Nephron progenitor cell (in vitro differentiated cells): ENCODE measurements around the gene NAALADL2.
"Not testable (repeated sequence)": the region's sequence is repeated elsewhere in the genome, so short reads cannot be mapped to it uniquely, and the experiment has no call there.

Source experiments
- DNase-seq: peaks from one replicate; pipeline ENCODE4 v3.0.0; 2021
- H3K27ac Mint-ChIP-seq: 2 replicates; pipeline ENCODE4 v1.8.0; 2021; ENCODE audit warnings: mild to moderate bottlenecking, moderate library complexity, mixed read lengths
- H3K27me3 Mint-ChIP-seq: 2 replicates; pipeline ENCODE4 v1.8.0; 2021; ENCODE audit warnings: mild to moderate bottlenecking, low read depth, mixed read lengths; ENCODE audit not compliant: poor library complexity
- H3K36me3 Mint-ChIP-seq: 2 replicates; pipeline ENCODE4 v1.8.0; 2021; ENCODE audit warnings: low read depth, mixed read lengths
- H3K4me1 Mint-ChIP-seq: 2 replicates; pipeline ENCODE4 v1.8.0; 2021; ENCODE audit warnings: mixed read lengths
- H3K4me3 Mint-ChIP-seq: 2 replicates; pipeline ENCODE4 v1.8.0; 2021; ENCODE audit warnings: mild to moderate bottlenecking, moderate library complexity, mixed read lengths
- H3K9me3 Mint-ChIP-seq: 2 replicates; pipeline ENCODE4 v1.8.0; 2021; ENCODE audit warnings: mild to moderate bottlenecking, moderate library complexity, mixed read lengths
- TF ChIP-seq, protein P1 (sequence below): fragments of 200-600 bp; sonication (generic); IDR thresholded peaks from 2 replicates; pipeline ENCODE4 v1.5.0; 2021; ENCODE audit warnings: antibody characterized with exemption

NAALADL2 gene

GRCh38 chr3:175270198-175270837, 411.2 kb downstream of the NAALADL2 start:
- H3K36me3 Mint-ChIP-seq: no peaks in the 10 kb centered on the region
- no peak overlapping the region for H3K27ac Mint-ChIP-seq

GRCh38 chr3:175270866-175271265, 411.7 kb downstream of the NAALADL2 start:
- DNase-seq: no peak
- no peaks in the 10 kb centered on the region for H3K36me3 Mint-ChIP-seq
- H3K4me1 Mint-ChIP-seq: peaks cover 5% of the 10 kb centered on the region
- TF ChIP-seq, protein P1, sequence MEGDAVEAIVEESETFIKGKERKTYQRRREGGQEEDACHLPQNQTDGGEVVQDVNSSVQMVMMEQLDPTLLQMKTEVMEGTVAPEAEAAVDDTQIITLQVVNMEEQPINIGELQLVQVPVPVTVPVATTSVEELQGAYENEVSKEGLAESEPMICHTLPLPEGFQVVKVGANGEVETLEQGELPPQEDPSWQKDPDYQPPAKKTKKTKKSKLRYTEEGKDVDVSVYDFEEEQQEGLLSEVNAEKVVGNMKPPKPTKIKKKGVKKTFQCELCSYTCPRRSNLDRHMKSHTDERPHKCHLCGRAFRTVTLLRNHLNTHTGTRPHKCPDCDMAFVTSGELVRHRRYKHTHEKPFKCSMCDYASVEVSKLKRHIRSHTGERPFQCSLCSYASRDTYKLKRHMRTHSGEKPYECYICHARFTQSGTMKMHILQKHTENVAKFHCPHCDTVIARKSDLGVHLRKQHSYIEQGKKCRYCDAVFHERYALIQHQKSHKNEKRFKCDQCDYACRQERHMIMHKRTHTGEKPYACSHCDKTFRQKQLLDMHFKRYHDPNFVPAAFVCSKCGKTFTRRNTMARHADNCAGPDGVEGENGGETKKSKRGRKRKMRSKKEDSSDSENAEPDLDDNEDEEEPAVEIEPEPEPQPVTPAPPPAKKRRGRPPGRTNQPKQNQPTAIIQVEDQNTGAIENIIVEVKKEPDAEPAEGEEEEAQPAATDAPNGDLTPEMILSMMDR: no peak
- no peak overlapping the region for H3K4me3 Mint-ChIP-seq
- H3K9me3 Mint-ChIP-seq: no peaks in the 10 kb centered on the region
- H3K27ac Mint-ChIP-seq: no peak overlapping the region
- no peaks in the 10 kb centered on the region for H3K27me3 Mint-ChIP-seq

More at GRCh38 chr3:175270198-175270837, 411.2 kb downstream of the NAALADL2 start:
- Mint-ChIP-seq H3K4me3 (no peak overlapping the region), H3K4me1 (peaks cover 5% of the 10 kb centered on the region), H3K9me3 (no peaks in the 10 kb centered on the region), H3K27me3 (no peaks in the 10 kb centered on the region)
- DNase-seq: no peak
- TF ChIP-seq, protein P1: no peak

- not testable (repeated sequence) for H3K4me1 Mint-ChIP-seq, DNase-seq, H3K27me3 Mint-ChIP-seq, H3K27ac Mint-ChIP-seq, H3K9me3 Mint-ChIP-seq, H3K36me3 Mint-ChIP-seq, H3K4me3 Mint-ChIP-seq
Measured at GRCh38 chr3:175271465-175271864, 412.3 kb downstream of the NAALADL2 start.

DNA sequence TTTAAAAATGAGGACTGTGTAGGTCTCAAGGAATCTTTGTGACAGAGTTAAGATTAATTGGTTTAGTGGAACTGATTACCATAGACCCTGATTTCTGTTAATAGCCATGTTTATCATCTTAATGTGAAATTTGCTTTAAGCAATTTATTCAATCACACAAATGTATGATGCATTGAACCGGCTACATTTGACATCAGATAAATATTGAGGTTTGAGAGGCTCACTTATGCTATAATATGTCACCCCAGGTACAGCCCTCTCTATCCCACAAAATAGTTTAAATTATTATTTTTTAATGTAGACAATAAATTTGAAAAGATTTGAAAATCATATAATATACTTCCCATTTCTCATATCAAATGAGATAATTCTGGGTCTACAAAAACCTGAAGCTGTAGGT, 413.3 kb downstream of the NAALADL2 start:
- Mint-ChIP-seq H3K9me3 (no peaks in the 10 kb centered on the region), H3K4me3 (no peak overlapping the region), H3K27me3 (no peaks in the 10 kb centered on the region), H3K27ac (no peak overlapping the region), H3K4me1 (peaks cover 5% of the 10 kb centered on the region), H3K36me3 (no peaks in the 10 kb centered on the region)
- TF ChIP-seq, protein P1: no peak
- DNase-seq: no peak

DNA sequence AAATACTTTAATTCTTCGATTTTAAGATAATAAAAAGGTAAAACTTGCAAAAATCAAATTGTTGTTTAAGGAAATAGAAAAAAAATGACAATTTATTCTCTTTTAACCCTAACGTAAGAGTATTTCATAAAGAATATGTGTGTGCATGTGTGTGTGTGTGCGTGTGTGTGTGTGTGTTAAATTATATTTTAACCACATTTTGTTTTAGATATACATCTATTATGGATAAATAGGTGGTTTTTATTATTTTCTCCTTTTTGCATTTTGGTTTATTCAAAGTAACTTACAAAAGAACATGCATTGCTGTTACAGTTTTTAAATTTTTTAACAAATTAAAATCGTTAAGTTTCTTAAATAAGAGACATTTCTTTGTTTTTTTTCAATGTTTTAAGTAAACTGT, 414.4 kb downstream of the NAALADL2 start:
- H3K9me3 Mint-ChIP-seq: no peaks in the 10 kb centered on the region
- no peak for DNase-seq
- TF ChIP-seq, protein P1: no peak
- H3K4me1 Mint-ChIP-seq: peaks cover 5% of the 10 kb centered on the region
- no peak overlapping the region for H3K4me3 Mint-ChIP-seq
- H3K27me3 Mint-ChIP-seq: no peaks in the 10 kb centered on the region
- no peak overlapping the region for H3K27ac Mint-ChIP-seq
- H3K36me3 Mint-ChIP-seq: no peaks in the 10 kb centered on the region

DNA sequence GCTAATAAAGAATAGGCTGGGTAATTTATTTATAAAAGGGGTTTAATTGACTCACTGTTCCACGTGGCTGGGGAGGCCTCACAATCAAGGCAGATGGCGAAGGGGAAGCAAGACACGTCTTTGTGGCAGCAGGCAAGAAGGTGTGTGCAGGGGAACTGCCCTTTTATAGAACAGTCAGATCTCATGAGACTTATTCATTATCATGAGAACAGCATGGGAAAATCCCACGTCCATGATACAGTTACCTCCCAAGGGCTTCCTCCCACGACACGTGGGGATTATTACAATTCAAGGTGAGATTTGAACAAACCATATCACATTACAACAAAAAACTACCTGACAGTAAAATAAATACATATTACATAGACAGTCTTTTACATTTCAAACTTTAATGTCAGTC, 414.9 kb downstream of the NAALADL2 start:
- no peaks in the 10 kb centered on the region for H3K36me3 Mint-ChIP-seq
- no peak overlapping the region for H3K27ac Mint-ChIP-seq
- H3K27me3 Mint-ChIP-seq: no peaks in the 10 kb centered on the region
- TF ChIP-seq, protein P1: no peak
- DNase-seq: no peak
- no peaks in the 10 kb centered on the region for H3K9me3 Mint-ChIP-seq
- peaks cover 5% of the 10 kb centered on the region for H3K4me1 Mint-ChIP-seq
- no peak overlapping the region for H3K4me3 Mint-ChIP-seq
